ENCODE measurements around the gene EIF3C.
"Not testable (repeated sequence)": the region's sequence is repeated elsewhere in the genome, so short reads cannot be mapped to it uniquely, and the experiment has no call there.

EIF3C gene

GRCh38 chr16:28751487-28751886 lies 40.2 kb downstream of the EIF3C start, which contains the start of gene NPIPB9:
TSS of gene NPIPB9 (plus strand) at chr16:28751787.
- not testable (repeated sequence) for H3K9me3 ChIP-seq (ENCODE audit: control insufficient read depth, insufficient read depth, low read depth, low read length); H3K27me3 ChIP-seq (ENCODE audit: control insufficient read depth, insufficient read depth, low read length); H3K4me1 ChIP-seq (ENCODE audit: control insufficient read depth, insufficient read depth, low read length); H3K9ac ChIP-seq (ENCODE audit: low read length); H3K36me3 ChIP-seq (ENCODE audit: control insufficient read depth, insufficient read depth, low read length); H3K4me3 ChIP-seq (ENCODE audit: low read depth, low read length); H3K27ac ChIP-seq (ENCODE audit: low read depth, low read length)

GRCh38 chr16:28781697-28782096 lies 70.4 kb downstream of the EIF3C start:
- H3K9me3 ChIP-seq (ENCODE audit: control insufficient read depth, insufficient read depth, low read depth, low read length); H3K4me3 ChIP-seq (ENCODE audit: low read depth, low read length); H3K27me3 ChIP-seq (ENCODE audit: control insufficient read depth, insufficient read depth, low read length); H3K27ac ChIP-seq (ENCODE audit: low read depth, low read length); H3K9ac ChIP-seq (ENCODE audit: low read length); H3K4me1 ChIP-seq (ENCODE audit: control insufficient read depth, insufficient read depth, low read length); H3K36me3 ChIP-seq (ENCODE audit: control insufficient read depth, insufficient read depth, low read length): not testable (repeated sequence)

GRCh38 chr16:28782357-28782756 lies 71.1 kb downstream of the EIF3C start:
- not testable (repeated sequence) for H3K9me3 ChIP-seq (ENCODE audit: control insufficient read depth, insufficient read depth, low read depth, low read length); H3K27ac ChIP-seq (ENCODE audit: low read depth, low read length); H3K4me1 ChIP-seq (ENCODE audit: control insufficient read depth, insufficient read depth, low read length); H3K27me3 ChIP-seq (ENCODE audit: control insufficient read depth, insufficient read depth, low read length); H3K4me3 ChIP-seq (ENCODE audit: low read depth, low read length); H3K9ac ChIP-seq (ENCODE audit: low read length); H3K36me3 ChIP-seq (ENCODE audit: control insufficient read depth, insufficient read depth, low read length)
